Measurements from ENCODE around the gene WTIP. TPM values are rescaled to one million over a fixed set of nuclear protein-coding genes. Genes with fewer than 3 reads are reported as not detected.
"Not testable (repeated sequence)": the region's sequence is repeated elsewhere in the genome, so short reads cannot be mapped to it uniquely, and the experiment has no call there.

WTIP gene
- polyA plus RNA-seq, 3 donors = 30.2 to 45.3 (median 30.6) TPM

DNA sequence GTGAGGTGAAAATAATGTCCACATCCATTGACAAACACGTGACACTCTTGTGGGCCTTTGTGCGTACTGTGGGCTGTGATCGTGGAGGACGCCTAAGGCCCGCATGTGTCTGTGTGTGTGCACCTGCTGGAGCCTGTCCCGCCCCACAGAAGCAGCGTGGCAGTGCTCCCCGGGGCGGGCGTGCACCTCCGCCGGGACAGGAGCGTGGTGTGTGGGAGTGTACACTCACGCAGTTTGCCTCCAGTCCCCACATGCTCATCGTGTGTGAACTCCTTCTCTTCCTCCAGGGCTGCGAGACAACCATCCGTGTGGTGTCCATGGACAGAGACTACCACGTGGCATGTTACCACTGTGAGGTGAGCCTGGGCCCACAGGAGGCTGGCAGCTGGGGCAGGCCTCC, 13.9 kb downstream of the WTIP start:
- DNase-seq (ENCODE audit: extremely low read depth in 1 of 11, low read depth in 9 of 11, low spot score in 4 of 11) = no peak

DNA sequence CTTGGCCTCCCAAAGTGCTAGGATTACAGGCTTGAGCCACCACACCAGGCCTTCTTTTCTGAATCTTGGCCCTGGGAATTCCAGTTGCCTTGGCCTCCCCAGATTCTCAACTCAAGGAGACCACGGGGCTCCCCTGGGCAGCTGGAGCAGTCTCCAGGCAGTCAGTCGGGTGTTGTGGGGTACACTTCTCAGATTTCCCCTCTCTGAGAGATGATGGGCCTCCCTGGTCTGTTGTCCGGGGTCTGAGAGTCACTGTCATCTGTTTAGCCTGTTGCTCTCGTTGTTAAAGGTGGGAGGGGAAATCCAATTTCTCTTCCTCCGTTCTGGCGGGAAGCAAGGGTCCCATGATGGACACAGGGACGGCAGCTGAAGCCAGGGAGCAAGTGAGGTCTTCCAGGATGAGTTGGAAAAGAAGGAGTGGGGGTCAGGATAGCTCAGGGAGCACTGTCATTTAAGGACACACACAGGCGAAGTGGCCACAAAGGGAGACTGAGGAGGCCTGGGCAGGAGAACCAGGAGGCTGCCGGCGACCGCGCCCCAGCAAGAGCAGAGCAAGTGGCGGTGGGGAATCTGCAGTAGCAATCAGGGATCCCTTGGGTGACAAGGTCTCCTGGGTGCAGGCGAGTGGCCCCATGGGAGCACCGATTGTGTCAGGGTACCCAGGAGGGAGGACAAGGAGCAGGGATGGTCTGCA, 15.7 kb downstream of the WTIP start:
- DNase-seq (ENCODE audit: extremely low read depth in 1 of 11, low read depth in 9 of 11, low spot score in 4 of 11) = no peak

DNA sequence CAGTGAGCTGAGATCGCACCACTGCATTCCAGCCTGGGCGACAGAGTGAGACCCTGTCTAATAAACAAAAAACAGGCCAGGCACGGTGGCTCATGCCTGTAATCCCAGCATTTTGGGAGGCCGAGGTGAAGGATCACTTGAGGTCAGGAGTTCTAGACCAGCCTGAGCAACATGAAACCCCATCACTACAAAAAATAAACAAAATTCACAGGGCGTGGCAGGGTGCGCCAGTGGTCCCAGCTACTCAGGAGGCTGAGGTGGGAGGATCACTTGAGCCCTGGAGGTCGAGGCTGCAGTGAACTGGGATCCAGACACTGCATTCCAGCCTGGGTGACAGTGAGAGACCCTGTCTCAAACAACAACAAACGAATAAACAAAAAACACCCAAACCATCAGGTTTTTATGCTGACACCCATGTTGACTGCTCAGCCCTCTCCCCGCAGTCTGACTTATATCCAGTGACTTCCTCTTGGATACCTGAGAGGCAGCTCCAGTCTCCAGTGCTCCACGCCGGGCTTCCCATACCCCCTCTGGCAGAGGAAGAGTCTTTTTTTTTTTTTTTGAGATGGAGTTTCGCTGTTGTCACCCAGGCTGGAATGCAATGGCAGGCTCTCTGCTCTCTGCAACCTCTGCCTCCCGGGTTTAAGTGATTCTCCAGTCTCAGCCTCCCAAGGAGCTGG, 17.7 kb downstream of the WTIP start:
- DNase-seq (ENCODE audit: extremely low read depth in 1 of 11, low read depth in 9 of 11, low spot score in 4 of 11) = no peak

DNA sequence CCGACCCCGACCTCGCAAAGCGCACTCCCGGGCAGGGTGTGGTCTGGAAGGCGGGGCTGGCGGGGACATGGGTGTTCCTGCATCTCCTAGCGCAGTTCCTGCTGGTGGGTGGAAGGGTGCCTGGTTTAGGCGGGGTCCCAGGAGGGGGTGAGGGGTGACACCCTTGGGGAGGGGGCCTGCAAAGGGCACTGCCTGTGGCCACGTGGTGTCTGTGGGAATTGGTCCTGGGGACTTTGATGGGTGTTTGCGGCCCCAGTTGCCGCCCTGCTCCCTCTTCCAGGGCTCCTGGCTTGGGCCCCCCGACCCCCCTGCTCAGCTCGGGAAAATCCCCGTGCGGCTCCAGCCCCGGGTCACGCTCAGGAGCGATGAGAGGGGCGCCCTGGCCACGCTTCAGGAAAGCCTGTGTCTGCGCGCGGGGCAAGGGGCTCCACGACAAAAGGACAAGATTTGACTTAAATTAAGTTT, 19.1 kb downstream of the WTIP start:
- DNase-seq (ENCODE audit: extremely low read depth in 1 of 11, low read depth in 9 of 11, low spot score in 4 of 11) = no peak

DNA sequence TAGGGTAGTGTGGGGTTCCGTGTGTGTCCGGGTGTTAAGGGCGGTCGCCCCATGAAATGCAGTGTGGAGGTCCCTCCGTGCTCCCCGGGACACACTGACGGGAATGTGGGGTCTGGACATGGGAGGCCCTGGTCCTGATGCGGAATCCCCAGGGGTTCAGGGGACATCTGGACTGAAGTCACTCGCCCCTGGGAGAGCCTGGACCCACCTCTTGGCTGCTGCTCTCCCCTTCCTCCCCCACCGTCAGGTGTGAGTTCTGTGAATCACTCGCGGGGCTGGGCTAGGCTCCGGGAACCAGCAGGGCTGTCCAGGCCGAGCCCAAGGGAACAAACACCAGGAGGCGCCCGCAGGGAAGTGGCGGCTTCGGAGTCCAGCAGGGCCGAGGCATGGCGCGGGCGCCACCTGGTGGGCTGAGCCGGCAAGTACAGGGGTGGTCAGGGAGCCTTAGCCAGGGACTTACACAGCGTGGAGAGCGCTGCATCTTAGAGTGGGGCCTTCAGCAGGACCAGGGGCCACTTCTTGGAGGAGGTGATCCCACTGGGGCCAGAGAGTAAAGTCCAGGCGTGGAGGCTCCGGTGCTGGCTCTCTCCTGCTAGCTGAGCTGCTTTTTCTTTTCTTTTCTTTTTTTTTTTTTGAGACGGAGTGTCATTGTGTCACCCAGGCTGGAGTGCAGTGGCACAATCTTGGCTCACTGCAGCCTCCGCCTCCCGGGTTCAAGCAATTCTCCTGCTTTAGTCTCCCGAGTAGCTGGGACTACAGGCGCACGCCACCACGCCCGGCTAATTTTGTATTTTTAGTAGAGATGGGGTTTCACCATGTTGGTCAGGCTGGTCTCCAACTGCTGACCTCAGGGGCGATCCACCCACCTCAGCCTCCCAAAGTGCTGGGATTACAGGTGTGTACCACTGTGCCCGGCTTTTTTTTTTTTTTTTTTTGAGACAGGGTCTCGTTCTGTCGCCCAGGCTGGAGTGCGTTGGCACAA, 20.1 kb downstream of the WTIP start:
- peak; percentile 72 to 85 (median 79) for DNase-seq (ENCODE audit: extremely low read depth in 1 of 11, low read depth in 9 of 11, low spot score in 4 of 11)

DNA sequence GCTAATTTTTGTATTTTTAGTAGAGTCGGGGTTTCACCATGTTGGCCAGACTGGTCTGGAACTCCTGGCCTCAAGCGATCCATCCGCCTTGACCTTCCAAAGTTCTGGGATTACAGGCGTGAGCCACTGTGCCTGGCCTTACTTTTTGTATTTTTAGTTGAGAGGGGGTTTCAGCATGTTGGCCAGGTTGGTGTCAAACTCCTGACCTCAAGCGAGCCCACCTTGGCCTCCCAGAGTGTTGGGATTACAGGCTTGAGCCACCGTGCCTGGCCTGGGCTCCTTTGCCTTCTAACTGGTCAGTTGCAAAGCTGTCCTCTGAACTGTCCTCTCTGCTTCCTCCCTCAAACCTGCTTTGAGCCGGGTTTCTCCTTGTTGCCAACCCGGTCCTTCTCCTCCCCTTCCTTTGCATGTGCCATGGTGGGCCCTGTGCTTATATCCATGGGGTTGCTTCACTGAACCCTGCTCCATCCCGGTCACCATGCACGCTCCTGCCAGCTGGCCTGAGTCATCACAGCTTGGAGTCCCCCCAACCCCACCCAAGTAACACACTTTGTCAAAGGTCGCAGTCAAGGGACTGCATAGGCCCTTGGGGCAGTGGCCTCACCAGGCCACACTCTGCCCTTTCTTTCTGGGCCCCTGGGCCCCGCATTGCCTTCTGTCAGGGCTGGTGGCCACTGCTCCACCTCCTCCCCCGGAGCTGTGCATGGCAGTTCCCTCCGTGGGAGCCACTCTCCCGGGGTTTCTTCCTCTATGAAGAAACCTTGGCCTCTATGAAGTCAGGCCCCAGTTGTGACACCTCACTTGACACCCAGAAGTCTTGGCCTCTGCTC, 21.2 kb downstream of the WTIP start:
- DNase-seq (ENCODE audit: extremely low read depth in 1 of 11, low read depth in 9 of 11, low spot score in 4 of 11) = no peak

DNA sequence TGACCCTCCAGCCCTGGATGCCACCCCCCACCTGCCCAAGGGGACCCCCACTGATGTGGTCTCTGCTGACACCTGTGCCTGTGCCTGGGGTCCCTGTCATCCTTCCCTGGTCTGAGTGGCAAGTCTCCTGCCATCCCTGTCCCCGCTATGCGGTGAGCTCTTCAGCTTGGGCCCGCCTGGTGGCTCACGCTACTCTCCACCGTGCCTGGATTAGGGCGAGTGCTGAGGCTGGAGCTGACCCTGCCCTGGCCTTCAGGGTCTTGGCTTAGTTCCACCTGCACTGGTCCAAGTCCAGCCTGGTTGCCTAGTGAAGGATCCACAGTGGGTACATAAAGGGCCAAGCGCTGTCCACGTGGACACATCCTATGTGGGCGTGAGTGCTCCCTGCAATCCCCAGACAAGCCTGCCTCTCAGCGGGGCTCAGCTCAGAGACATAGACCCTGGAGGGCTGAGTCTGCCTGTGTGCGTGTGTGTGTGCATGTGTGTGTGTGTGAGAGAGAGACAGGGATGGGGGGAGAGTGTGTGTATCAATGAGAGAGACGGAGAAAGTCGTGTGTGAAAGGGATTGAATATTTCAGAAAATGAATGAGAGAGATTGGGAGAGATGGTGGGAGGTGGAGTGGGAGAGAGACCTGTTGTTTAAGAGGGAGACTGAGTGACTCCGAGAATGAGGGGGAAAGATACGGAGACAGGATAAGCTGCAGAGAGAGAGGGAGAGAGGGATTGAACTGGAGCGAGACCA, 22.1 kb downstream of the WTIP start:
- DNase-seq (ENCODE audit: extremely low read depth in 1 of 11, low read depth in 9 of 11, low spot score in 4 of 11) = no peak

DNA sequence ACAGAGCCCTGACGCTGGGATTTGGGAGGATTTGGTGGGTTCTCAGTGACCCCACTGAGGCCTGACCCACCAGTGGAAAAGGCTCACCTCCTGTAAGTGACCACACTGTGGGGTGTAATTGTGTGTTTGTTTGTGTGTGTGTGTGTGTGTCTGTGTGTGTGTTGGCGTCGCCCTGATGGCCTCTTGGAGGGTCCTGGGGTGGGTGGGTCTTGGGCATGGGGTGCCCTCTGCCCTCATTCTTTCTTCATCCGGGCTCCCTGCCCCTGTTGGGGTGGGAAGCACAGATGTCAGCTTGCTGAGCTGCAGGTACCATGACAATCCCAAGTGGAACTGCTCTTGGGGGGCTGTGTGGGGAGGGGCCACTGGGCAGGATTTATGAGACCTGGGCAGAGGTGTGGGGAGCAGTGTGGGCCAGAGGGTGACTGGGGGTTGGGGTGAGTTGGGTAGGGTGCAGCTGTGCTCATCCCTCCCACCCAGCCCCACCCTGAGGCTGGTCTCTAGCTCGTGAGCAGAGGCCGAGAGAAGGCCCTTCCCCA, 22.8 kb downstream of the WTIP start:
- DNase-seq (ENCODE audit: extremely low read depth in 1 of 11, low read depth in 9 of 11, low spot score in 4 of 11) = no peak

DNA sequence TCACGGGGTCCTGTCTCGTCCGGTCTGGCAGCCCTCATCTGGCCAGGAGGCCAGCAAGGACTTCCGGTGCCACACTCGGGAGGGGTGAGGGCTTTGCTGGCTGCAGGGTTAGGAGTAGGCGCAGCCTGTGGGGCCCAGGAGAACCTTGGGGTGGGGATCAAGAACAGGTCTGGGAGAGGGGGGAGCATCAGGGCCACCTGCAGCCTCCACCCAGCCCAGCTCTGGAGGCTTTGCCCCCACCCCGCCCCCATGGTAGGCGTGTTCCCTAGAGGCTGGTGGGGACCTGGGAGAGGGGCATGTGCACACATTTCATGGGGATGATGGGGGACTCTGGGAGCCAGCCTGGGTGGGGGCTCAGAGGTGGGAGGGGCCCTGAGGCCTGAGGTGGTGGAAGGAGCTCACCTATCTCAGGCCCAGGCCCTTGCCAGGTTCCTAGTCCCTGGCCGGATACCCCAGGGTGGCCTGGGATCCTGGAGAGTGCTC, 23.3 kb downstream of the WTIP start:
- DNase-seq (ENCODE audit: extremely low read depth in 1 of 11, low read depth in 9 of 11, low spot score in 4 of 11) = no peak

DNA sequence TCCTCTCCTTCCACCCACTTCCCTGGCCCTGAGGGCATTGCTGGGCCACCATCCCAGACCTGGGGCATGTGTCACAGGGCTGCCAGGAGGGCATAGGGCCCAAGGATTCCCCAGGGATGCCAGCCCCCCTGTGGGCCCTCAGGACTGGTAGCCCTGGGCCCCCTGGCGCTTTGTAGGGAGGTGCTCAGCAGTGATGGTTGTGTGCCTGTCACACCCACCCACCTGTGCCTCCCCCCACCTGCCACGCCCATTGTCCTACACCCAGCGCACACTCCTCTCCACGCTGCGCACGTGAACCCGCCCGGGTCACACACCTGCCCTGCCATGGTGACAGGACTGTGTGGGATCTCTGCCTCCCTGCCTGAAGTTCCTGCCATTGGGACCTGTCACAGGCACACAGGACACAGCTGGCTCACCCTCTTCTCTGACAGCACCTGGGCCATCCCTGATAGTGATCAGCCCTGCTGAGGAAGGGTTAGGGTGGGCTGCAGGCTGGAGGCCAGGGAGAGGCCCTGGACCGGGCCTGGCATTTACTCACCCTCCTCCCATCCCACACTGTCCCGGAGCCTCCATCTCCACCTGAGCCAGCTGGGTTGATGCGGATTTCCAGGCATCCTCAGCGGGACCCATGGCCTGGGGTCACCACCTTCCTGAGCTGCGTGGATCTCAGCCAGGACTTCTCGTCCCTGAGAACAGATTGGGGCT, 23.9 kb downstream of the WTIP start:
- no peak for DNase-seq (ENCODE audit: extremely low read depth in 1 of 11, low read depth in 9 of 11, low spot score in 4 of 11)

DNA sequence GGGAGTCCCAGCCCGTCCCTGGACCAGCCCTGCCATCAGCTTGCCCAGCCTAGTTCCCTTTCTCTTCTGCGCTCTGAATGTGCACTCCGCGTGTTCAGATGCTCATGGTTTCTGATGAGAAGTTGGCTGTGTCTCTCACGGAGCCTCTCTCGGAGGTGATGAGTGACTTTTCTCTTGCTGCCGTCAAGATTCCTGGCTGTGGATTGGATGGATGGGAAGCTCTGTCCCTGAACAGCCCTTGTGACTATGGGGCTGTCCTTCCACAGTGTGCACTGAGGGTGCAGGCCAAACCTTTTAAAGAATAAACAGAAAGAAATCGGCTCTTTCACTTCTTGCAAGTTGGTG, 24.4 kb downstream of the WTIP start:
- no peak for DNase-seq (ENCODE audit: extremely low read depth in 1 of 11, low read depth in 9 of 11, low spot score in 4 of 11)

DNA sequence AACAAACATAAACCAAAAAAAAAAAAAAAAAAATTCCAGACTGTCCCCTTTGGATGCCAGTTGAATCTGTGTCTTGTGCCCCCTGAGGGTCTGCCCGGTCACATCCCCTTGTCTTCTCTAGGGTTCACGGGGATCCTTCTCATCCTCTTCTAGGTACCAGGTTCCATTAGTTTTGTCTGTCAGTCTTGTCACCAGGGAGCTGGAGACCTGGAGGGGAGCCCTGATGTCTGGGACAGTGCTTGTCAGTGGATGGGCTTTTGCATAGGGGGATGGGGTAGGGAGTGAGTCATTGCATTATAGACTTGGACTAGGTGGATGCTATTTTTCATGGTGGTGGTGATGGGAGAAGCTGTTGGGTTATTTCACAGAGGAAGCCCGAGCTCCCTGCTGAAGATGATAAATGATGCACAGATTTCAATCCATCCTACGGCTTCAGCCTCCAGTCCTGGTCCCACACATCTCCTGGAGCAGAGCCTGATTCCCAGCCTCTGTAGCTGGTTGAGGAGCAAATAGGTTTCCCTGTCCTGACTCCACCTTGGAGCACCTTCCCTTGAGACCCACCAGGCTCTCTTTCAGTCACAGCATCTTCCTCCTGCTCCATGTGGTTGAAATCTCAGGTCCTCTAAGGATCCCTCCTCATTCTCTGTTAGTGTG, 26.0 kb downstream of the WTIP start:
- no peak for DNase-seq (ENCODE audit: extremely low read depth in 1 of 11, low read depth in 9 of 11, low spot score in 4 of 11)

DNA sequence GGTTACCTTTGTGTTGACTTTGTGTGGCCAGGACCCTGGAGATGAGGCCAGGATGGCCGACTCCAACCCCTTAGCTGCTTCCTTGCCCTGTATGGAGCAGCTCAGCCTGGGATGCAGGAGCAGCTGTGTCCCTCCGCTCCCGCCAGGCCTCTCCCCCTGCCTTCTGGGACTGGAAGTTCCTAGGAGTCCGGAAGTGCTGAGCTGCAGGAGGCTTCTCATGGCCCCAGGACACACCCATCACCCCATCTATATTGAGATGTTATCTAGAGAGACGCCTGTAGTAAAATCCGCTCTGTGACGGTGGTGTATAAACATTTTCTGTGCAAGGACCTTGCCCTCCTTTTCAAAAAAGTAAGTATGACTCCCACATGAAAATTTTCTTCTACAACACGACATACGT, 27.0 kb downstream of the WTIP start:
- no peak for DNase-seq (ENCODE audit: extremely low read depth in 1 of 11, low read depth in 9 of 11, low spot score in 4 of 11)

DNA sequence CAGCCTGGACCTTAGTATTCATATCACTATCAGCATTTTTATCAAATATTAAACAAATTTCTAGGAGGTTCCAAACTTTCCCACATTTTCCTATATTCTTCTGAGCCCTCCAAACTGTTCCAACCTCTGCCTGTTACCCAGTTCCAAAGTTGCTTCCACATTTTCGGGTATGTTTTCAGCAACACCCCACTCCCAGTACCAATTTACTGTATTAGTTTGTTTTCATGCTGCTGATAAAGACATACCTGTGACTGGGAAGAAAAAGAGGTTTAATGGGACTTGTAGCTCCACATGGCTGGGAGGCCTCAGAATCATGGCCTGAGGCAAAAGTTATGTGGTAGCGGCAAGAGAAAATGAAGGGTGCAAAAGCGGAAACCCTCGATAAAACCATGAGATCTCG, 29.3 kb downstream of the WTIP start:
- not testable (repeated sequence) for DNase-seq (ENCODE audit: extremely low read depth in 1 of 11, low read depth in 9 of 11, low spot score in 4 of 11)

DNA sequence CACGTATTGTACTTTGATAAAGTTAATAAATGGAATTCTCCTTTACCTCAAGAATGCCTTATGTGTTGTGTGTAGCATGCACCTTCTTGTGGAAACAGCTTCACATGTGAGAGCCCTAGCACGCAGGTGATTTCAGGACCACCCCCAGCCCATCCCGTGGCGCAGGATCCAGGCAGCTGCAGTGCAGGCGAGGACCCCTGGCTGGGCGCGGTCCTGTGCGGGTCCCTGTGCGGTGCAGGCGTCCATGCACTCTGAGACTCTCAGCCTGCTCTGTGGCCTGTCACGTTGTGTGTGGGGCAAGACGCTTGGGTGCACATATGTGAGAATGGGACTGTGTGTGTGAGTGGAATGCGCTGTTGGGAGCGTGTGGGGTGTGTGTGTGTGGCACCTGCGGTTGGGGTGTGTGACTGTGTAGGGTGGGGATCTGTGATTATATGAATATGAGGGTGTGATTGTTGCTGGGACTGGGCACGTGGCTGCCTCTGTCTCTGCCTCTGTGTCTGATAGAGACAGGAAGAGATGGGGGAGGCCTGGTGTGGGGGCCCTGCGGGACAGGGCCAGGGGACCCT, 30.8 kb downstream of the WTIP start:
- DNase-seq (ENCODE audit: extremely low read depth in 1 of 11, low read depth in 9 of 11, low spot score in 4 of 11) = no peak

DNA sequence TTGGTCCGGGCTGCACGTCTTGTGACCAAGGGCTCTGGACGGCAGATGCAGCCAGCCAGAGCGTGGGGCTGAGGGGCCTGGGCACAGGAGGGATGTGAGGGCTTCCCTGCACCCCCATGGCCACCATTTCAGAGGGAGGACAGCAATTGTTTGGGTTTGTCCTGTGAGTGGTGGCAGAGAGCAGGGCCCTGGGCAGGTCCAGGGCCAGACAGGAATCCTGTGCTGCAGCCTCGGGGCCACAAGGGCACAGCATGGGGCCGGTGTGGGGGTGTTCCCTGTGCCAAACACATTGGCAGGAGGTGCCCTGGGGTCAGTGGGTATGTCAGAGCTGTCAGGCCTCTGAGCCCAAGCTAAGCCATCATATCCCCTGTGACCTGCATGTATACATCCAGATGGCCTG, 32.2 kb downstream of the WTIP start:
- DNase-seq (ENCODE audit: extremely low read depth in 1 of 11, low read depth in 9 of 11, low spot score in 4 of 11) = no peak

DNA sequence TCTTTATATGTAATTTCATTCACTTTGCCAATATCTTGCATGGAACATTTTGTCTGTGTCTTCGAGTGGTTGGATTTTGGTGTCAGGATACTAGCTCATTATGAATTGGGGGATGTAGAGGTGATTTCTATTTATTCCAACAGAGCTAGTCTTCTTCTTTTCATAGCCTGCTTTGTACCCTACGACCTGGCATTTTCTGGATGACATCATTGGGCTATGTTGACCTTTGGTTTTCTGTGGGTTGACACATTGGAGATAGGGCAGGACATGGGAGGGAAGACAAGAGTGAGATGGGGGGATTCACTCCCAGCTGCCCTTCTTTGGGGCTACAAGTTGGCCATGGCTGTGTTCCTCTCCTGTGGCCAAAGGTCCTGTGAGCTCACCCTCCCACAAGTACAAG, 38.0 kb downstream of the WTIP start:
- DNase-seq (ENCODE audit: extremely low read depth in 1 of 11, low read depth in 9 of 11, low spot score in 4 of 11) = no peak
